Natural killer cell (primary cell): Measurements from ENCODE around the gene CCDC73. TPM values are rescaled to one million over a fixed set of nuclear protein-coding genes. Genes with fewer than 3 reads are reported as not detected.
"Not testable (repeated sequence)": the region's sequence is repeated elsewhere in the genome, so short reads cannot be mapped to it uniquely, and the experiment has no call there.

Experiments used
- ATAC-seq, 3 donors: fragments of 150-1000 bp in 2 of 3; fragments of 200-7000 bp in 1 of 3; cut with Tn5 transposase; 1 replicate in 1 of 3; 2 replicates in 2 of 3; pipeline ENCODE4 v1.10.0; 2021; ENCODE audit warnings: mild to moderate bottlenecking in 2 of 3, moderate library complexity in 2 of 3
- DNase-seq, 2 donors: peaks; one replicate each; pipeline versions ENCODE4 v3.0.0 to v3.0.0-alpha.2; 2013 to 2021; ENCODE audit warnings: mixed read lengths in 1 of 2
- H3K27ac ChIP-seq: one replicate; pipeline ENCODE4 v1.5.1; 2013; ENCODE audit warnings: mild to moderate bottlenecking, low read length
- H3K27me3 ChIP-seq: one replicate; pipeline ENCODE4 v1.6.1; 2013; ENCODE audit warnings: low read length; ENCODE audit not compliant: control insufficient read depth, insufficient read depth
- H3K36me3 ChIP-seq: one replicate; pipeline ENCODE4 v1.6.1; 2013; ENCODE audit warnings: low read length; ENCODE audit not compliant: control insufficient read depth, insufficient read depth
- H3K4me1 ChIP-seq: one replicate; pipeline ENCODE4 v1.6.1; 2013; ENCODE audit warnings: low read length; ENCODE audit not compliant: control insufficient read depth, insufficient read depth
- H3K4me3 ChIP-seq: one replicate; pipeline ENCODE4 v1.5.1; 2013; ENCODE audit warnings: low read length
- H3K9me3 ChIP-seq: one replicate; pipeline ENCODE4 v1.6.1; 2013; ENCODE audit warnings: low read length; ENCODE audit not compliant: control insufficient read depth, insufficient read depth
- H3K27ac Mint-ChIP-seq, 2 donors: one replicate each; pipeline ENCODE4 v1.8.0; 2022; ENCODE audit warnings: mild to moderate bottlenecking in 2 of 2, mixed read lengths in 2 of 2, moderate library complexity in 1 of 2
- H3K27me3 Mint-ChIP-seq, 2 donors: one replicate each; pipeline ENCODE4 v1.8.0; 2022; ENCODE audit warnings: low read depth in 2 of 2, mixed read lengths in 2 of 2
- H3K36me3 Mint-ChIP-seq: one replicate; pipeline ENCODE4 v1.8.0; 2022; ENCODE audit warnings: mixed read lengths
- H3K4me1 Mint-ChIP-seq, 2 donors: one replicate each; pipeline ENCODE4 v1.8.0; 2022; ENCODE audit warnings: mixed read lengths in 2 of 2
- H3K4me3 Mint-ChIP-seq: one replicate; pipeline ENCODE4 v1.8.0; 2022; ENCODE audit warnings: mild to moderate bottlenecking, moderate library complexity, mixed read lengths
- H3K9me3 Mint-ChIP-seq, 2 donors: one replicate each; pipeline ENCODE4 v1.8.0; 2022; ENCODE audit warnings: mixed read lengths in 2 of 2
- WGBS: methylation state at CpG from one replicate; pipeline ENCODE4 v1.1.7; 2013; ENCODE audit warnings: missing lambda C conversion rate; ENCODE audit not compliant: insufficient coverage; 5-methylcytosine and 5-hydroxymethylcytosine counted together
- intact Hi-C: fragments of 100-400 bp; cut with micrococcal nuclease; formaldehyde crosslinking; loops from one replicate; pipeline ENCODE4 v1.14.2; 2022
- total RNA-seq, 4 donors: library from RNA; stranded (reverse); fragments of 120-200 nt in 1 of 4; gene quantifications; one replicate each; pipeline versions ENCODE4 v1.2.3 to v1.2.4, GENCODE V29; 2013 to 2022
- TF ChIP-seq, protein P1 (sequence below): fragments of 200-600 bp; IDR thresholded peaks from one replicate; pipeline ENCODE4 v1.8.0; 2022; ENCODE audit warnings: antibody characterized with exemption

The CCDC73 gene
- total RNA-seq, 3 donors from 2014 or later (not counting 1 experiment from before 2014, with no cell fraction given): not detected

- ATAC-seq: no peak
- no peaks in the 10 kb centered on the region for H3K36me3 ChIP-seq
- Mint-ChIP-seq H3K4me3 (no peak overlapping the region), H3K9me3 (peaks cover 0 to 2% of the 10 kb centered on the region in 2 donors), H3K36me3 (no peaks in the 10 kb centered on the region), H3K27me3 (peaks cover 7 to 8% of the 10 kb centered on the region in 2 donors), H3K4me1 (no peaks in the 10 kb centered on the region), H3K27ac (no peak overlapping the region)
- no CpG with 5 or more reads among the region's 1 CpG for WGBS
- no peak for DNase-seq
- TF ChIP-seq, protein P1, sequence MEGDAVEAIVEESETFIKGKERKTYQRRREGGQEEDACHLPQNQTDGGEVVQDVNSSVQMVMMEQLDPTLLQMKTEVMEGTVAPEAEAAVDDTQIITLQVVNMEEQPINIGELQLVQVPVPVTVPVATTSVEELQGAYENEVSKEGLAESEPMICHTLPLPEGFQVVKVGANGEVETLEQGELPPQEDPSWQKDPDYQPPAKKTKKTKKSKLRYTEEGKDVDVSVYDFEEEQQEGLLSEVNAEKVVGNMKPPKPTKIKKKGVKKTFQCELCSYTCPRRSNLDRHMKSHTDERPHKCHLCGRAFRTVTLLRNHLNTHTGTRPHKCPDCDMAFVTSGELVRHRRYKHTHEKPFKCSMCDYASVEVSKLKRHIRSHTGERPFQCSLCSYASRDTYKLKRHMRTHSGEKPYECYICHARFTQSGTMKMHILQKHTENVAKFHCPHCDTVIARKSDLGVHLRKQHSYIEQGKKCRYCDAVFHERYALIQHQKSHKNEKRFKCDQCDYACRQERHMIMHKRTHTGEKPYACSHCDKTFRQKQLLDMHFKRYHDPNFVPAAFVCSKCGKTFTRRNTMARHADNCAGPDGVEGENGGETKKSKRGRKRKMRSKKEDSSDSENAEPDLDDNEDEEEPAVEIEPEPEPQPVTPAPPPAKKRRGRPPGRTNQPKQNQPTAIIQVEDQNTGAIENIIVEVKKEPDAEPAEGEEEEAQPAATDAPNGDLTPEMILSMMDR: no peak
- H3K4me3 ChIP-seq: no peak overlapping the region
- H3K9me3 ChIP-seq: no peaks in the 10 kb centered on the region
- peaks cover 3% of the 10 kb centered on the region for H3K27me3 ChIP-seq
- no peak overlapping the region for H3K27ac ChIP-seq
- intact Hi-C loops: no loop called here
- no peaks in the 10 kb centered on the region for H3K4me1 ChIP-seq
Observed at GRCh38 chr11:32729976-32730375, 64.5 kb downstream of the CCDC73 start.

- intact Hi-C loops: no loop called here
- Mint-ChIP-seq H3K4me3 (no peak overlapping the region), H3K9me3 (no peaks in the 10 kb centered on the region), H3K4me1 (no peaks in the 10 kb centered on the region), H3K27me3 (peaks cover 2 to 17% of the 10 kb centered on the region in 2 donors), H3K36me3 (no peaks in the 10 kb centered on the region), H3K27ac (no peak overlapping the region)
- 84% methylated on average over 3 of the region's 3 CpGs for WGBS
- Histone ChIP-seq H3K4me1 (no peaks in the 10 kb centered on the region), H3K27ac (no peak overlapping the region), H3K9me3 (no peaks in the 10 kb centered on the region), H3K4me3 (no peak overlapping the region), H3K27me3 (peaks cover 3% of the 10 kb centered on the region), H3K36me3 (no peaks in the 10 kb centered on the region)
- DNase-seq: no peak
- TF ChIP-seq, protein P1: no peak
- no peak for ATAC-seq
Observed at GRCh38 chr11:32723332-32723731, 71.1 kb downstream of the CCDC73 start.

DNA sequence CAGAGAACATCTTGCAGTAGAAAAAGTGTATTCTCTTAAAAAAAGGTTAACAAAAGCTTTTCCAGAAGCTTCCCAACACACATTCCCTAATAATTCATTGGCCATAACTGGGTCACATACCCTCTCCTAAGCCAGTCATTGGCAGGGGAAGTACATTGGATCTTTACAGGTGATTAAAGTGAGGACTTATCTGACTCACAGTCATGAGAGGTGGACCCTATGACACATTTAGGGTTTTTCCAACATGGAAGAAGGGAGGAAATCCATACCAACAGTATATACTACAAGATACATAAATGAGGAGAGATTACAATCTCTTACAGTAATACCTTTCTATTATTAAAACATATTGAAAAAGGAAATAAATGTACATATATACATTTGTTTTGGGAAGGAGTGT is 72.2 kb downstream of the CCDC73 start:
- H3K36me3 Mint-ChIP-seq: no peaks in the 10 kb centered on the region
- no peak overlapping the region for H3K27ac ChIP-seq
- TF ChIP-seq, protein P1: no peak

GRCh38 chr11:32713496-32713895 is 81.0 kb downstream of the CCDC73 start:
- H3K4me3 Mint-ChIP-seq: no peak overlapping the region
- TF ChIP-seq, protein P1: no peak
- H3K4me1 Mint-ChIP-seq: no peaks in the 10 kb centered on the region
- H3K27me3 ChIP-seq: no peaks in the 10 kb centered on the region
- no peaks in the 10 kb centered on the region for H3K9me3 Mint-ChIP-seq
- no CpG with 5 or more reads among the region's 1 CpG for WGBS
- ATAC-seq: no peak
- no peaks in the 10 kb centered on the region for H3K4me1 ChIP-seq
- H3K27ac ChIP-seq: no peak overlapping the region
- no peak for DNase-seq
- no peak overlapping the region for H3K27ac Mint-ChIP-seq
- no peaks in the 10 kb centered on the region for H3K9me3 ChIP-seq
- intact Hi-C loops: no loop called here
- H3K36me3 ChIP-seq: no peaks in the 10 kb centered on the region
- H3K36me3 Mint-ChIP-seq: no peaks in the 10 kb centered on the region
- H3K4me3 ChIP-seq: no peak overlapping the region
- peaks cover 6 to 17% of the 10 kb centered on the region in 2 donors for H3K27me3 Mint-ChIP-seq

More for the DNA sequence above, 72.2 kb downstream of the CCDC73 start:
- ATAC-seq (no peak), DNase-seq (no peak)
- no peaks in the 10 kb centered on the region for H3K4me1 Mint-ChIP-seq
- peaks cover 8 to 24% of the 10 kb centered on the region in 2 donors for H3K27me3 Mint-ChIP-seq
- Histone ChIP-seq H3K4me1 (no peaks in the 10 kb centered on the region), H3K36me3 (no peaks in the 10 kb centered on the region), H3K4me3 (no peak overlapping the region), H3K27me3 (peaks cover 3% of the 10 kb centered on the region), H3K9me3 (no peaks in the 10 kb centered on the region)
- intact Hi-C loops: no loop called here
- H3K27ac Mint-ChIP-seq: no peak overlapping the region
- no peaks in the 10 kb centered on the region for H3K9me3 Mint-ChIP-seq
- H3K4me3 Mint-ChIP-seq: no peak overlapping the region

- DNase-seq, H3K4me3 Mint-ChIP-seq, H3K27ac Mint-ChIP-seq, H3K27me3 Mint-ChIP-seq, H3K36me3 ChIP-seq, H3K36me3 Mint-ChIP-seq, H3K9me3 Mint-ChIP-seq, ATAC-seq, H3K4me1 ChIP-seq, H3K27me3 ChIP-seq, H3K4me3 ChIP-seq, intact Hi-C loops, H3K9me3 ChIP-seq, H3K4me1 Mint-ChIP-seq, H3K27ac ChIP-seq: not testable (repeated sequence)
- 92% methylated on average over 3 of the region's 3 CpGs for WGBS
Observed at GRCh38 chr11:32708978-32709377, 85.5 kb downstream of the CCDC73 start.
